DMS153 treated with DMSO at 0.1 percent for 48 hours (cell line): ENCODE data around the gene VAPB.

Experiments used
- DNase-seq: peaks from one replicate; lab custom pipeline; 2025; ENCODE audit not compliant: unreplicated experiment; lab: John Stamatoyannopoulos, UW

Gene VAPB

DNA sequence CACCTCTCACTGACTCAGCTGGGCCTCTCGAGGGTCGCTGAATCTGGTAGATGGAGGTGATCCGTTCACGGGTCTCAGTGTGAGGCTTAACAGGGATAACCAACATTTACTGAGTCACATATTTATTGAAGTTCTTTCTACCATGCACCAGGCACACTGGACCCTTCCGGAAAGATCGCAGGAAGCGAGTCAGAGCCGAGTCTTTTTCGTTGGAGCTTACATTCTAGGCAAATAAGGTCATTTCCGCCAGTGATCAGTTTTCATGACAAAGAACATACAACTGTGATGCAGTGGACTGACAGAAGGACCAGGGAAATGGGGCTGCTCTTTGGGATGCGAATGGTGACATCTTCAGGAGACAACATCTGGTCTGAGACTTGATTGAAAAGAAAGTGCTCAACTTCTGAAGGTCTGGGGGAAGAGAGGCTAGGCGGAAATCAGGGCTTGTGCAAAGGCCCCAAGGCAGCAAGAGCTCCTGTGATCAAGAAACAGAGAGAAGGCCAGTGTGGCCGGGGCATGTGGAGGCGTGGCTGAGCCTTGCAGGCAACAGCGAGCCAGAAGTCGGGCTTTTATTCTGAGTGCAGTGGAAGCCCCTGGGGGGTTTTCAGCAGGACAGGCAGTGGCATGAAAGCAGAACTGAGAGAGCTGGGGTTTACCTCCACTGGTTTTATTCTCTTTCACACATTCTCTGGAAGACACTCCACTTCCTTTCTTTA, 69.5 kb downstream of the VAPB start:
- DNase-seq = no peak

GRCh38 chr20:58459058-58459750, 70.2 kb downstream of the VAPB start:
- DNase-seq = no peak

DNA sequence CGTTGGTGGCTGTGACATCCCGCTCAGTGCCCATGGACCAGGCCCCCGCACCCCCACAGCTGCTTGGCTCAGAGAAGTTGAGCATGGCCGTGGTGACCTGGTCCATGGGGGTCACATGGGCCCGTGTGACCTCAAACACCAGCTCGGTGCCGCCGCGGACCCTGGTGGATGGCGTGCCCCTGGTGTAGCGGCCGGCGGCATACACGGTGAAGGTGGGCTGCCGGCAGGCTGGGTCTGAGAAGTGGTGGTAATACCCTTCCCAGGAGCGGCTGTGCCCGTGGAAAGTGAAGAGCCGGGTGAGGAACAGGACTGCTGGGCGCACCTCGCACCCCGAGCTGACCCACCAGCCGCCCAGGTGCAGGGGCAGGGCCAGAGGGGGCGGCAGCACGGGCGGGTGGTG, 72.1 kb downstream of the VAPB start:
- no peak for DNase-seq

DNA sequence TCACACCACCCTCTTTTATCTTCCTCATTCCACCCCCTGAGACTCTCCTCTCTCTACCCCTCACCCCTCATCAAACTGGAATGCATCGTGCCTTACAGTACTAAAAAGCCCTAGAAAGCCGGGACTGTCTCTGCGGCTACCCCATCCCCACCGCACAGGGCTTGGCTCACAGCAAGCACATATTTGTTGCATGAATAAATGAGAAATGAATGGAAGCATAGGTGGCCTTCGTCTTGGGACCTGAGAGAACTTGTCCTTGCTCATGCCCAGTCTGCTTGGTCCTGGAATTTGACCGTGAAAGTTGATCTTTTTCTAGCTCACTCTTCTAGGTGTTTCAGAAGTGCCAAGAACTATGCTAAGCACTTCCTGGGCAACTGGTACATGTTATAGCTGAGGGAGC, 72.9 kb downstream of the VAPB start:
- no peak for DNase-seq

DNA sequence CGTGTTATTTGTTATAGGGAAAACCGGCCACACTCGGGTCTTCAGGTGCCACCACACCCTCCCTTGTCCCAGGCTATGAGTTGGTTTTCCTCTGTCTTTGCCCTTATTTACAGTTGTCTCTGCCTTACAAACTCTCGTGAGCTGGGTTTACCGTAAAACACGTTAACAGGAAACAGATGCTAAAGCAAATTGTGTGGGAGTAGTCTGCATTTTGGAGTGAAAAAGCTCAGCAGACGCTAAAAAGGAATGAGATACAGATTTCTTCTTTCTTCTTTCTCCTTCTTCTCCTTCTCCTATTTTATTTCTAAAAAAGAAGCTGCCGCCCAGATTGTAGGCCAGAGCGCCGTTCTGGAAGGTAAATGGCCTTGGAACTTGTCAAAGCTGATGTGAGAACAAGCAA, 74.2 kb downstream of the VAPB start:
- no peak for DNase-seq

- DNase-seq = no peak
Observed at GRCh38 chr20:58464838-58465237, 75.8 kb downstream of the VAPB start.

DNA sequence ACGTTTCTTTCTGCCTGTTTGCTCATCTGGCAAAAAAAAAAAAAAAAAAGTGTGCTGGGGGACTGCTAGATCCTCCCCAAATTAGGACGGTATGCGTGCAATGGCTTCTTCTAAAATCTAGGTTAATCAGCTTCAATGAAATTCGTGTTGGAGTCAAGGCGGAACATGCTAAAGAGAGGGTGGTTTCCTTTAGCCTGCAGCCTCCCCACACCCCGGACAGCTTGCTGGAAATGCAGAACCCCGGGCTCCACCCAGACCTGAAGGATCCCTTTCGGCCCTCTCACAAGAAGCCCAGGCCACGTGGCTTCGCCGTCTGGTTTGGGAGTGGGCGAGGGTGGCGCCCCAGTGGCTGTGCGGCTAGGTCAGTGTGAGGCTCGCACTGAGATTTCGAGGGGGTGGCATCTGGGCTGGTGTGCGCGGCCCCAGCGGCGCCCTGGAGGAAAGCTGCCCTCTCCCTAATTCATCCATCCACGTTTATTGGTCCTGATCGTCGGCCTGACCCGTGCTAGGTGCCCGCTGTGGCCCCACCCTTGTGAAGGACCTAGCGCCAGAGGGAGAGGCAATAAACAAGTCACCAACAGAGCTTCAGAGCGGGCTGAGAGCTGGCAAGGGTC, 77.2 kb downstream of the VAPB start:
- DNase-seq = no peak

GRCh38 chr20:58466729-58467571, 77.9 kb downstream of the VAPB start:
- DNase-seq = no peak

- no peak for DNase-seq
Observed at GRCh38 chr20:58467572-58468527, 78.8 kb downstream of the VAPB start.

DNA sequence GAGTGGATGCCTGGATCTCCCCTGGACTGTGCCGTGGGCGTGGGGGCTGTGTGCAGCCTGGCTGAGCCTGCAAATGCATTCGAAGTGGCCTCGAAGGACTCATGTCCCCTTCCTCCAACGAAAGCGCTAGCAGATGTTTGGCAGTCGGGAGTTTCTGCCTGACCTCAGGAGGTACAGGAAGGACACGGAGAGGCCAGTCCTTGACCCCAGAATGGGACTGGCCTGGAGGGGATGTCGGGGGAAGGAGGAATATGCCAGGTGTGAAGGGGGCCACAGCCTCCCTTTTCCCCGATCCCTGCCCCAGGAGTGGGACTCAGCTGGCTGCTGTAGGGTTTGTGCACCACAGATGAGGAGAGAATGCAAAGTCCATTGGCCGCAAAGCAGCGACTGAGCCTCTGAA, 80.6 kb downstream of the VAPB start:
- DNase-seq = no peak

GRCh38 chr20:58470336-58471192, 81.5 kb downstream of the VAPB start:
- DNase-seq = no peak

DNA sequence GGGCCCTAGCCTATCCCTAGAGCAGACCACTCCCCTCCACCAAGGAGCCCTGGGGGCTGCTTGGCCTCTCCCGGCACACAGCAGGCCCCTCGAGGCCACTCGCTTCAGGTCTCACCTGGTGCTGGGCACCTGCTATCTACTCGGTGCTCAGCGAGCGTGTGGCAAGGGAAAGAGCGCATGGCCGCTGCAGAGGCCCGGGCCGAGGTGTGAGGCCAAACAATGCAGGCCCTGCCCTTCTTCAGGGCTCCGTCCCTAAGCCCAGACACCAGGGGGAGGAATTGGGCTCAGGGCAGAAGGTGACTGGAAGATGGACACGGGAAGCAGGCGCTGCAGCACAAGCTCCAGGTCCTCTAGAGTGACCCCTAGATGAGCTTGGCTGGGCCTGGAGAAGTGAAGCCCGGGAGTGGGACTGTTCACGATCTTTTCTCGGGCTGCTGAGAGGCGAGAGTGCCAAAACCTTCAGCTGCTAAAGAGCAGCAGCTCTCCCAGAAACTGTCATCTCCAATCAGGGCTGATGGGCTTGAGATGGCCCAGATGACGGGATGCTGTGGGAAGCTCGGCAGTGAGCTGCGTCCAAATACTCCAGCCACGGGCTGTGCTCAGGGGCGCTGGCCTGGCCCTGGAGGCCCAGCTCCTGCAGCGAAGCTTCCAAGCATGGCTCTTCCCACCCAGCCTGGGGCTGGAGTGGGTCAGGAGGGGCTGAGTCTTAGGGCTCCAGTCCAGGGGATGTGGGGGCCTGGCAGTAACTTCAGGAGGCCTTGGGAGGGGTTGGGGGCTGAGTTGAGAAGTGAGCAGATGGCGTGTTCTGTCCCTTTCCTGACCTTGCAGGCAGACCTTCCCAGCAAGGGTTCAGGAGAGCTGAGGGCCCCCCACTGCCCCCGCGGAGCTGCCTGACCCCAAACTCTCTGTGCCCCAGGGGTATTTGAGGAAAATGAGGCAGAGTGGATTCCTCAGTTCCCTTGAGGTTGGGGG, 82.5 kb downstream of the VAPB start:
- no peak for DNase-seq

DNA sequence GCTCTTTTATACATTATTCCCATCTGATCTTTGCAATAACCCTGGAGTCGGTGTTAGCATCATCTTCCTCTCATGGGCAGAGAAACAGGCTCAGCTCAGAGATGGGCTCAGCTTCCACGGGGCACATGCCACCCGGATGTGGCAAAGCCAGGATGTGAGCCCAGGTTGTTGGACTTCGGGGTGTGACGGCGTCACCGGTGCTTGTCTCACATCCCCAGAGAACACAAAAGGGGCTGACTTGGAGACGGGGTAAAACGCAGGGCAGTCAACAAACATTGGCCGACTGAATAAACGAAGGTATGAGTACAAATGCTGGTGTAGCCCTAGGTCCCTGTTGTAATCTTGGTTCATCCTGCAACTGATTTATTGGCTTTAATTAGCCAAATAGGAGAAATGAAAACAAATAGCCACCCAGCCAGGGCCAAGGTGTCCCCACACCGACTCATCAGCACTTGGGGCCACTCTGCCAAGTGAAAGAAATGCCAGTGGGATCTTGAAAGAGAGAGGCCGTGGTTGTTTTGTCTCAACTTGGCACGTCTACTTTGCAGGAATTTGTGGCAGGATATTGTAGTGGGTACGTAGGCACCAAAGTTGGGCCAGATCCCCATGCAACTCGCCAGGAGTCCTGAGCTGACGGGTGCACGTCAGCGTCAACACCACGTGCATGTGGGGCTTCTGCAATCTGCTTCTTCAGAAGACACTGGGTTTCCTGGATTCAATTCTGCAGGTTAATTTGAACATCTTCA, 83.4 kb downstream of the VAPB start:
- DNase-seq = no peak

GRCh38 chr20:58473453-58474425, 84.7 kb downstream of the VAPB start:
- DNase-seq = no peak

- DNase-seq = no peak
Observed at GRCh38 chr20:58475466-58475865, 86.4 kb downstream of the VAPB start.

GRCh38 chr20:58478141-58478805, 89.2 kb downstream of the VAPB start:
- no peak for DNase-seq
